Mesothelial cell of epicardium (in vitro differentiated cells): ENCODE measurements around the gene SGCD. TPM values are rescaled to one million over a fixed set of nuclear protein-coding genes. Genes with fewer than 3 reads are reported as not detected.

Experiments used
- DNase-seq, 2 experiments: peaks; one replicate each; pipeline ENCODE4 v3.0.0; 2021; ENCODE audit warnings: low spot score in 2 of 2; ENCODE audit not compliant: unreplicated experiment in 2 of 2
- H3K27ac Mint-ChIP-seq: 2 replicates; pipeline ENCODE4 v1.8.0; 2021; ENCODE audit warnings: mixed read lengths
- H3K27me3 Mint-ChIP-seq: 2 replicates; pipeline ENCODE4 v1.8.0; 2021; ENCODE audit warnings: low read depth, mixed read lengths
- H3K36me3 Mint-ChIP-seq: 2 replicates; pipeline ENCODE4 v1.8.0; 2021; ENCODE audit warnings: mixed read lengths
- H3K4me1 Mint-ChIP-seq: 2 replicates; pipeline ENCODE4 v1.8.0; 2021; ENCODE audit warnings: mixed read lengths
- H3K4me3 Mint-ChIP-seq: 2 replicates; pipeline ENCODE4 v1.8.0; 2021; ENCODE audit warnings: mild to moderate bottlenecking, moderate library complexity, mixed read lengths
- H3K9me3 Mint-ChIP-seq: 2 replicates; pipeline ENCODE4 v1.8.0; 2021; ENCODE audit warnings: mixed read lengths
- CTCF ChIP-seq: fragments of 200-600 bp; sonication (generic); IDR thresholded peaks from one replicate; pipeline ENCODE4 v1.5.0; 2021; ENCODE audit warnings: antibody characterized with exemption; ENCODE audit not compliant: unreplicated experiment
- total RNA-seq: library from RNA; stranded (reverse); gene quantifications from 3 replicates; pipeline ENCODE4 v1.2.1, GENCODE V29; 2021

The SGCD gene
- total RNA-seq, result 4.9 to 5.5 TPM (median 5.3 TPM) in 3 replicates

GRCh38 chr5:156326718-156327259 is at the start of gene SGCD:
TSS of gene SGCD (plus strand) at chr5:156327164.
- Mint-ChIP-seq H3K27ac (peak within 1 kb of the TSS; percentile 85), H3K9me3 (no peaks in the 10 kb centered on the region), H3K36me3 (no peaks in the 10 kb centered on the region), H3K4me1 (peaks cover 19% of the 10 kb centered on the region), H3K27me3 (peaks cover 9% of the 10 kb centered on the region), H3K4me3 (peak within 1 kb of the TSS; percentile 64)
- no peak for TF ChIP-seq CTCF
- peak in 1 of 2 experiments; percentile 51 for DNase-seq

DNA sequence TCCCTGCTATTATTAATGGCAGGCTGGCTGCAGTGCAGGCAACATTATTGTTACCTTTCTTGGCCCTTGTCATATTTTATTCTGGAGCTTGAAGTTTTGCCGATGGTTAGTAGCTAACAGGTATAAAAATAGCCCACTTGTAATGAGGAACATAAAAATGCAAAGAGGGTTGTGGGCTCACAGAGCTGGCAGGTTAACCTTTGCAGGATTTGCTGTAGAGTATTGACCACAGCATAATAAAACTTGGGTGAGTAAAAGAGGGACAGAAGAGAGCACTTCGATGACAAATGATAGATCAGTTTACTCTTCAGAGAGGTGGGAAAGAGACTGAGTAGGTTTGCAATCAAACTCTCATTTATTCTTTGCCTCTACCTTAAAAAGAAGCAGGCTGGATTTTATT is 49.7 kb upstream of the SGCD start:
- Mint-ChIP-seq H3K9me3 (no peaks in the 10 kb centered on the region), H3K27me3 (peaks cover 10% of the 10 kb centered on the region), H3K36me3 (no peaks in the 10 kb centered on the region), H3K27ac (no peak overlapping the region), H3K4me3 (no peak overlapping the region), H3K4me1 (no peaks in the 10 kb centered on the region)
- no peak for DNase-seq
- no peak for TF ChIP-seq CTCF

DNA sequence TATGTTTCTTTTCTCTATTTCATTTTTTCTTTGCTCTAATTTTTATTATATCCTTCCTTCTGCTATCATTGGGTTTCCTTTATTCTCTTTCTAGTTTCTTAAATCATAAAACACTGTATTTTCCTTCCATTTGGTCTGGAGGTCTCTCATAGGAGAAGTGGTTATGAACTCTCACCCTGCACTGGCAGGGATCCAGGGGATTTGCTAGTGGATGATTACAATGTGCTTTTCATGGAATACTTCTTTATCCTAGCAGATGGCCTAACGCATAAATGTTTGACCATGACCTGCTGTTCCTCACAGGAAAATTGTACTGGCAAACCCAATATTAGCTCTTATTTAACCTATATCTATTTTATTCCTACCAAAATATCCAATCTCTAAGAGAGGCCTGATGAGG is 31.5 kb upstream of the SGCD start:
- Mint-ChIP-seq H3K36me3 (no peaks in the 10 kb centered on the region), H3K4me3 (no peak overlapping the region), H3K27me3 (no peaks in the 10 kb centered on the region), H3K9me3 (peaks cover 11% of the 10 kb centered on the region), H3K4me1 (no peaks in the 10 kb centered on the region), H3K27ac (no peak overlapping the region)
- no peak for TF ChIP-seq CTCF
- no peak for DNase-seq

- H3K9me3 Mint-ChIP-seq, result peaks cover 29% of the 10 kb centered on the region
- H3K4me3 Mint-ChIP-seq, result no peak overlapping the region
- H3K36me3 Mint-ChIP-seq, result no peaks in the 10 kb centered on the region
- no peak for DNase-seq
- TF ChIP-seq CTCF, result no peak
- no peak overlapping the region for H3K27ac Mint-ChIP-seq
- H3K4me1 Mint-ChIP-seq, result no peaks in the 10 kb centered on the region
- H3K27me3 Mint-ChIP-seq, result no peaks in the 10 kb centered on the region
These were observed 16.8 kb upstream of the SGCD start for GRCh38 chr5:156310115-156310514.

DNA sequence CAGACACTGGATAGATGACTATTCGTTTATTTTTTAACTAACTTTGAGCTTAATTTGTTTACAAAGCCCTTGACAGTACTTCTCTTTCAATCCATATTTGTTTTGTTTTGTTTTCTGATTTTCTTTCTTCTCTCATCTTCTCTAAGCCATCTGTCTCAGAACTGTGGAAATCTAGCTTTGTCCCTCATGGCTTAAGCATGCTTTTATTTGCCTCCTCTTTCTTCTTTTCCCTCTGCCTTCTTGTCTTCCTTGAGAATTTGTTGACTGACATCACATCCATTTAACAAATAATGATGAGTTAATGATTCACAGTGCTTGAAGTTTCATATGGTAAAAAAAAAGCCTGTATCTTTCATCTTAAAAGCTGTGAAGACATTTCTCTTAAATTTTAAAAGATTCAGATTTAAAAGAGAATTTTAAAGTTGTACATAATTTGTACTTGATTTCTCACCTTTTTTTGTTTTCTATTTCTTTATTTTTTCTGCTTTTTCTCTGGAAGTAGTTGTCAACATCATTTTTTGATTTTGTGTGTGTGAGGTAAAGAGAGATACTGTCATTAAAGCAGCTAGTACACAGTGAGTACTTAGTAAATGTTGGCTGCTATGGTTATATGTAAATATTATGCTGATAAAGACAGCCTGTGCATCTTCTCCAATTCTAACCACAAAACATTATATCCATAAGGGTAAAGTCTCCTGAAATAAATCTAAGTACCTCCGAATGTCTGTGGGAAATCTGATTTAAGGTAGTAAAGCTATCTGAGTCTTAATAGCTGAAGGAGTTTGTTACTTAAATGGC is 13.9 kb upstream of the SGCD start:
- H3K36me3 Mint-ChIP-seq, result no peaks in the 10 kb centered on the region
- no peak overlapping the region for H3K27ac Mint-ChIP-seq
- H3K4me1 Mint-ChIP-seq, result no peaks in the 10 kb centered on the region
- no peaks in the 10 kb centered on the region for H3K27me3 Mint-ChIP-seq
- H3K4me3 Mint-ChIP-seq, result no peak overlapping the region
- H3K9me3 Mint-ChIP-seq, result peaks cover 14% of the 10 kb centered on the region
- TF ChIP-seq CTCF, result no peak
- no peak for DNase-seq
